Measurements from ENCODE around the gene TAGAP.
A peak's percentile ranks its signal among the peaks of the same experiment; 100 is the strongest.

The TAGAP gene

DNA sequence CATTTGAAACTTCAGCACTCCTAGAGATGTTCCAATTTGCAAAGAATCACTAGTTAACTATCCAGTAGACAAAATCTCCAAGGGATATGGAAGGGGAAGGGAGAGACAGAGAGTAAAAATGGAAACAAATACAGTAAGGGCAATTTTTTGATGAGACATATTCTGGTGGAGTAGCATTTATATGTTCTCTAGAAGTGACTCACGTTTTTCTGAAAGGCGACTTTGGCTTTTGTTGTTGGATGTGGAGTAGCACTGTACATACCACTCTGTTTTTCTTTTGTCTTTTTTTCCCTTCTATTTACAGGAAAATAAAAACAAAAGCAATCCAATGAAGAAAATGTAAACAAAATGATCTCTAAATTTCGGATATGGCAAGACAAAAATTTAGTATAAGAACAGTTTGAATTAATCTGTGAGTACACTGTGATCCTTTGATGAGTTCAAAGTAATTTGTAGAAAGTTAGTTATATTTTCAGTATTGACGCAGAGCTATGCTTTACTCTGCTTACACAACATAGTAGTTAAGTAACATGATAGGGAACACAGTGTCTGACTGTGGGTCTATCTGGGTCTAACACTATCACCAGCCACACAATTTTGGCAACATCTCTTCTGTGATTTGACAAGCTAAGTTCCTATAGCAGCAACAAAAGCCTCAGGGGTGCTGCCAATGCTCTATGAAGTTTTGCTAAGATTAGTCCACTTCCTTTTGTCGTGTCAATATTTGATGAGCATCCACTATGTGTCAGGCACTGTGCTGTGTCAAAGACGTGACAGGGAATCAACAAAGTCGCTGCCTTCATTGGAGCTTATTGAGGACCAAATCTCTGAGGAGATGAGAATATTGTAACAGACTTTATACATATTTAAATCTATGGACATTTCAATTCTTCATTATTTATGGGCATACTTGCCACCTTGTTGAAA is 27.3 kb upstream of the TAGAP start:
- no peak for DNase-seq

DNA sequence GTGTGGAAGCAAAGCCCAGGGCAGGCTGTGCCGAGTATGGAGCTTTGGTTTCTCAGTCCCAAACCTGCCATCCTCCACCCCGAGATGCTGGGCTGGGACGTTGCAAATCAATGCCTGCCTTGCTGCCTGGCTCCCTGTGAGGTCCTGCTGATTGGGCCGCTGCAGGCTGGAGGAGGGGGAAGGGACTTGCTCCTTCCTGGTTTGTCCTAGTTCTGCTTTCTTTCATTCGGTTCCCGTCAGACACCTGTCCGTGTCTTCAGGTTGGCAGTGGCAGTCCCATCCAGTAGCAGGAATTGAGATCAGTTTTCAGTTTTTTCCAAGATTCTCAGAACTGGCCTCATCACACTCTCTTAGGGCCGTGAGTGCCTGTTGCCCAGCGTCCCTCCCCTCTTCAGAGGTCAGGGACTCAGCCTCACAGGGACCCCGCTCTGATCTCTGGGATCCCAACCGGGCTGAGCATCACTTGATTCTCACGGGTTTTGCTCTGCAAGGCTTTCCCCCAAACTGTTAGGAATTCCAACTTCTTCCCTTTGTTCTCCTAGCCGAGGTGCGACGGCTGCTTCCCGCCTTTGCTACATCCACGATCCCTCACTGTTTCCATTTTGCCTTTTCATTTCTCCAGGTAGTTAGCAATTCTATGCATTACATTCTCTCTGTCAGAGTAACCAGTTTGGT is 24.2 kb upstream of the TAGAP start:
- DNase-seq = no peak

DNA sequence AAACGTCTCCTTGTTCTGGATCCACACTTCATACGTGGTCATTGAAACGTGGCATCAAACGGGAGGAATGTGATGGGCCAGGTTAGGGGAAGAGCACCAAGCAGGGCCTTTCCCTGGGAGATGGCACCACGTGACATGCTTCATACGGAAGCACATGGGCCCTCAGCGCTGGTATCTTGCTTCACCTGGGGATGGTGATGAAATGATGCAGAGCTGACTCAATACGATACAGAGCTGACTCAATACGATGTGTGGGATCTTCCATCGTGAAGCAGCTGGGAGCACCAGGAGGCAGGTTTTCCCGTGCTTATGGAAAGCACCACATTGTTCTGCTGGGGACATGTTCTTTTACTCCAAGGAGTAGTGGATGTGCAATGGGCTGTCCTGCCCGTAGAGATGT is 22.5 kb upstream of the TAGAP start:
- DNase-seq = no peak

- no peak for DNase-seq
These were observed 21.7 kb upstream of the TAGAP start for GRCh38 chr6:159066483-159066882.

DNA sequence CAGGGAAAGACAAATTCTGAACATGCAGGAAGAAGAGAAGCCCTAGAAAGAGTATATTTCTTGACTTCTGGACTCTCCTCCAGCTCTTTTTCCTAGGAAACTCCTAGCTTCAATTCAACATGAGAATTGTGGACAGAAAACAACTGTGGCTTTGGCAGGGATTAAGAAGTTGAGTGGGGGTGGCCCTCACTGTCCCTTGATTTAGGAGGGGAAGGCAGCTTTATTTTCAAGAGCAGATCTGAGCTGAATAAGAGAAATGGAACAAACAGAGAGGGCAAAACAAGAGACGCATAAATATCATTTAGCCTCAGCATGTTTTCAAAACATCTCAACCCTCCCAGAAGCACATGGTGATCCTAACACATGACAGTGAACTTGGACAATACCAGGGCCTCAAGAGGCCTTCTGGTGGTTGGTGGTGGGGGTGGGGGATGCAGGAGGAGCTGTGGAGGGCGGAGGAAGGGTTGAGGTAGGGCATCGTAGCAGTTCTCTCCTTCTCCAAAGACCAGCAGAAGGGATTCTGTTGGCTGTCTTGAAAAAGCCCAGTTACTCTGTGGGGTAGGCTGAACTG is 21.1 kb upstream of the TAGAP start:
- no peak for DNase-seq

DNA sequence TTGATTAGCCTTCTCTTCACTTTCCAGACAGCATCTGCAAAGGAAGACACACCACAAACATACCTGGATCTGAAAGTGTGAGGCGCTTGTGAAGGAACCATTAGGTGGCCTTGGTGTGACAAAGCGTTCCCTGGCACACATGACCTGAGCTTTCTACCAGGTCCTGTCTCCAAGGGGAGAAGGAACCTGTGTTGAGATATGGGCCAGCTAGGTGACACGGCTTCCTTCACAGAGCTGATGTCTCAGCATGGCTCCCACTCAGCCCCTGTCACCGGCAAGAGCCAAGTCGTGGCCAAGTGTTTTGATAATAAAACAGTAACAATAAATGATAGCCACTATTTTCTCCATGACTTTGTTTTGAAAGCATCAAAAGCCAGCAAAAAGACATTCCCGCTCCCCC is 20.3 kb upstream of the TAGAP start:
- DNase-seq = no peak

- DNase-seq = no peak
These were observed 19.7 kb upstream of the TAGAP start for GRCh38 chr6:159064477-159064876.

- no peak for DNase-seq
These were observed 18.8 kb upstream of the TAGAP start for GRCh38 chr6:159063549-159063948.

GRCh38 chr6:159062976-159063375 is 18.2 kb upstream of the TAGAP start:
- no peak for DNase-seq

GRCh38 chr6:159062564-159062945 is 17.8 kb upstream of the TAGAP start:
- DNase-seq = peak; percentile 70

- peak; percentile 59 for DNase-seq
These were observed 17.2 kb upstream of the TAGAP start for GRCh38 chr6:159061805-159062563.

DNA sequence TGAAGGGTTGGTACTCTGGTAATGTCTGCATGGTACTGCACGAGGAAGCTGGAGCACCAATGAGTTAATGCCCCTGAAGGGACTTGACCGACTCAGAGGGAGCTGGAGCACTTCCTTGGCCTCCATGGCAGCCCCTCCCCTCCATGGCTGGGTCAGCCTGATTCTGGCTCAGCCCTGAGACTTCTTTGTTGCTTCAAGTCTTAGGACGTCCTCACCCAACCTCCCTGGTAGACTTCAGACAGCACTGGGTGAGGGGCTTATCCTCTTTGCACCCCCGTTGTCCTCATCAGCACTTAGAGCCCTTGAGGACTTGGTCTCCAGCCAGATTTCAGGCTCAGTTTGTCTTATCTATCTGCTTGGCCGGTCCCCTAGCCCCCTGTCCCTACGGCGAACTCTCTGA is 16.4 kb upstream of the TAGAP start:
- no peak for DNase-seq

DNA sequence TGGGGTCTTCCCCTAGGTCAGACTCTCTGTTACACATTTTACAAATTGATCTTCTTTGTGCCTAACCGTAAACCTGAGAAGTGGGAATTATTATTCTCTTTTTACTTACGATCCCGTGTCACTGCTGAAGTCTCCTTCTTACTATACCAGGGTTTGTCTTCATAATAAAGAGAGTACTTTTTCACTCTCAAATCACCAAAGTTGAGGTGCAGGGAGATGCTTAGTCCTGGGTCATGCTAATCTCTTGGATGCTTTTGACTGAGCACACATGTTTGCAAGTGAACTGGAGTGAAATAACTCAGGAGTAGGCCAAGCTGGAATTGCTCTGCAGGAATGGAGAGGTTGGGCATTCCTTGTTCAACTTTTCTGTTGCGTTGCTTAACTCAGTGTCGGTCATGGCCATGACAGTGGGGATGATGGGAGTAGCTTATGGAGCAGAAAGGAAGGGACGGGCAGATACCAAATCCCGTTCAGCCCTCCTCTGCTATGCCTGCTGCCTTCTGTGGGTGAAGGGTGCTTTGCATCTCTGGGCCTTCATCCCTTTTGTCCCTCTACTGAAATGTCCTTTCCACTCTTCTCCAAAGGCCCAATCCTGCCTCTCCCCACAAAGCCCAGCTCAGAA is 15.2 kb upstream of the TAGAP start:
- DNase-seq = no peak

DNA sequence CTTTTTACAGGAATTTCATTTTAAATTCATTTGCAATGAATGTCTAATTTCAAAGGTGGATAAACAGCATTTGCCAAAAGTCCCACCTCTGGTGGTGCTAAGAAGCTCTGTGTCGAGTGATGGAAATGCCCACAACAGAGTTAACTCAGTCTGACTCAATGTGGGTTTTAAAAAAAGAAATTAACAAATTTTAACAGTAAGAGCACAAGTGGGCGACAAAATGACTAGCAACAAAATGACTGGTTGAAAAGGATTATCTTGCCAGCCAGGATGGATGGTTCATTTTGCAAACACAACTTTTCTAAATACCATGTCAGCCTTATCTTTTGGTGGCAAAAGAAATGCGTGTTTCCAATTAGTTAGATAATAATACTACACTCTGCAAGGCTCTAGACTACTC is 14.3 kb upstream of the TAGAP start:
- DNase-seq = no peak

DNA sequence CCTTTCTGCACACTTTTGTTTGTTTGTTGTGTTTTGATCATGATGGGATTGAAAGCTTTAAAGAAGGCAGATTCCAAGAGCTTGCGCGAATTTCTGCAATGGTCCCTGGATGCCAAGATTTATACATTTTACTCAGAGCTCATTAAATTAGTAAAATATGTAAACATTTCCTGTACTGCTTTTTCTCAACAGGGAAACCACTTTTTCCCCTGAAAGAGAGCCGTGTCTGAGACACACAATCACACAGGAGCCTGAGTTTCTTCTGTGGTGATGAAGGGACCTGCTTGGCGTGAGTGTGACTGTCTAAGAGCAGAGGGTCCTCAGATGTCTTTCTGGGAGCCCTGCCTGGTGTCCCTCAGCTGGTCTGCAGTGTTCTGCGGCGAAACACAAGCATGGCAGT is 12.1 kb upstream of the TAGAP start:
- no peak for DNase-seq

DNA sequence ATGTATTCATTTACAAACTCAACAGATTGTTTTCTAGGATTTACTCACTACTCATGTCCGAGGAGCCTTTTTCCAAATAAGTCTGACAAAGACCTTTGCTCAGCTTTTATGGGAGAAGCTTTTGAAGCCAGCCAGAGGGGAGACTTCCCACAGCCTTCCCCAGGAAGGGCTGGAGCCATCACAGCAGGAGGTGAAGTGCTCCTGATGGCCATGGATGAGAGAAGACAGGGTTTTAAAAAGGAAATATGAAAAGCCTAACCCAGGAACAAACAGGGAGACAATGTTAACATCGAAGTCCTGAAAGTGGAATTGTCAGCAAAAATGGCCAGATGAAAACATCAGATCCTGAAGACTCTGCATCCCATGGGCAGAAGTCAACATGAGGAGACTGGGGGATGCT is 11.6 kb upstream of the TAGAP start:
- DNase-seq = no peak

DNA sequence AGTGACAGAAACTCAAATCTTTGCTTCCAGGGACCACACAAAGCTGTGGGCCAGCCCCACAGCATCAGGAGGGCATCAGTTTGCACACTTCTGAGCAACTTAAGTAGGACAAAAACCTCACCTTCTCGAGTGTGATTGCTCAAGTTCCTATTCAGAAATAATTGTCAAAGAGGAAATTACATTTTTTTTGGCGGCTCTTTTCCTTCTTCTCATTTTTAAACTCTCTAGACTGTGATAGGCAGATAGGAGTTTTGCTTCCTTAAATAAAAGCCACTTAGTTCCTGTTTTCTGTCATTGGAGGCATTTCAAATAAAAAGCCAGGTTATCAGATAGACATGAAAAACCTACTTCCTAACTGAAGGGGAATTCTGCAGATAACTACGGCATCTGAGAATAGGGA is 11.2 kb upstream of the TAGAP start:
- no peak for DNase-seq

- DNase-seq = no peak
These were observed 9.1 kb upstream of the TAGAP start for GRCh38 chr6:159053781-159054398.

GRCh38 chr6:159052720-159053119 is 7.9 kb upstream of the TAGAP start:
- no peak for DNase-seq

GRCh38 chr6:159047891-159048685 is 3.3 kb upstream of the TAGAP start:
- DNase-seq = no peak

DNA sequence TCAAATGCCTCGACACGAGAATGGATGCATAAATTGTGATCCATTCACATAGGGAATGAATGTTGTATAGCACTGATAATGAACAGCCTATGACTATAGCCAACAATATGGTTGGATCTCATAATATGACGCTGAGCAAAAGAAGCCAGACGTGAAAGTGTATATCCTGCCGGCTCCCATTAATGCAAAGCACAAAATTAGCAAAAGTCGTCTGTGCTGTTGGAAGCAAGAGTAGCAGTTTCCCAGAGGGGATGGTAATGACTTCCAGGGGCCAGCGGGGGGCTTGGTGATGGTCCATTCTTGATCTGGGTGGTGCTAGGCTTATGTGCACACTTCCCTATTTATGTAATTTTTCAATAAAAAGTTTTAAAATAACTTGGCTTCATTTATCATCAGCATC is 1.0 kb upstream of the TAGAP start:
- no peak for DNase-seq

GRCh38 chr6:159043947-159044346 is 844 bp downstream of the TAGAP start:
- peak; percentile 54 for DNase-seq
